Stimulated activated CD8-positive, alpha-beta memory T cell treated with anti-CD3 and anti-CD28 coated beads, Interleukin-15, amount 100 ng/mL, for 48 hours (primary cell): Measurements from ENCODE around the gene TCF7L2.

ENCODE experiments used
- DNase-seq, 2 donors: peaks; one replicate each; pipeline ENCODE4 v3.0.0-alpha.2; 2020; ENCODE audit warnings: low read depth in 2 of 2

The TCF7L2 gene

GRCh38 chr10:112996462-112996861 is 46.4 kb downstream of the TCF7L2 start:
- DNase-seq: no peak

GRCh38 chr10:112999102-112999501 is 49.1 kb downstream of the TCF7L2 start:
- DNase-seq: no peak

- DNase-seq: no peak
These were observed 50.4 kb downstream of the TCF7L2 start for GRCh38 chr10:113000442-113000841.

- no peak for DNase-seq
These were observed 51.0 kb downstream of the TCF7L2 start for GRCh38 chr10:113000876-113001598.

- DNase-seq: no peak
These were observed 51.8 kb downstream of the TCF7L2 start for GRCh38 chr10:113001599-113002448.

GRCh38 chr10:113002449-113002777 is 52.4 kb downstream of the TCF7L2 start:
- DNase-seq: no peak

- DNase-seq: no peak
These were observed 53.0 kb downstream of the TCF7L2 start for GRCh38 chr10:113003052-113003451.

- no peak for DNase-seq
These were observed 54.1 kb downstream of the TCF7L2 start for GRCh38 chr10:113004069-113004618.

- DNase-seq: no peak
These were observed 55.3 kb downstream of the TCF7L2 start for GRCh38 chr10:113005380-113005779.

- DNase-seq: no peak
These were observed 56.8 kb downstream of the TCF7L2 start for GRCh38 chr10:113006656-113007342.

GRCh38 chr10:113007343-113007771 is 57.3 kb downstream of the TCF7L2 start:
- no peak for DNase-seq

GRCh38 chr10:113007821-113008220 is 57.8 kb downstream of the TCF7L2 start:
- no peak for DNase-seq

GRCh38 chr10:113011592-113012374 is 61.7 kb downstream of the TCF7L2 start:
- no peak for DNase-seq

- no peak for DNase-seq
These were observed 65.2 kb downstream of the TCF7L2 start for GRCh38 chr10:113015201-113015600.

- DNase-seq: no peak
These were observed 67.3 kb downstream of the TCF7L2 start for GRCh38 chr10:113017376-113017775.

GRCh38 chr10:113018034-113018433 is 68.0 kb downstream of the TCF7L2 start:
- DNase-seq: no peak

- DNase-seq: no peak
These were observed 69.0 kb downstream of the TCF7L2 start for GRCh38 chr10:113019096-113019495.

- no peak for DNase-seq
These were observed 69.8 kb downstream of the TCF7L2 start for GRCh38 chr10:113019692-113020474.

- no peak for DNase-seq
These were observed 70.4 kb downstream of the TCF7L2 start for GRCh38 chr10:113020475-113020753.

- no peak for DNase-seq
These were observed 70.8 kb downstream of the TCF7L2 start for GRCh38 chr10:113020838-113021237.
